Cerebellar nuclear complex (tissue), 1 donor: Measurements from ENCODE around the gene GBP4.

ENCODE experiments used
- DNase-seq, 2 experiments: peaks; one replicate each; lab custom pipeline; 2025; lab: John Stamatoyannopoulos, UW

Gene GBP4

DNA sequence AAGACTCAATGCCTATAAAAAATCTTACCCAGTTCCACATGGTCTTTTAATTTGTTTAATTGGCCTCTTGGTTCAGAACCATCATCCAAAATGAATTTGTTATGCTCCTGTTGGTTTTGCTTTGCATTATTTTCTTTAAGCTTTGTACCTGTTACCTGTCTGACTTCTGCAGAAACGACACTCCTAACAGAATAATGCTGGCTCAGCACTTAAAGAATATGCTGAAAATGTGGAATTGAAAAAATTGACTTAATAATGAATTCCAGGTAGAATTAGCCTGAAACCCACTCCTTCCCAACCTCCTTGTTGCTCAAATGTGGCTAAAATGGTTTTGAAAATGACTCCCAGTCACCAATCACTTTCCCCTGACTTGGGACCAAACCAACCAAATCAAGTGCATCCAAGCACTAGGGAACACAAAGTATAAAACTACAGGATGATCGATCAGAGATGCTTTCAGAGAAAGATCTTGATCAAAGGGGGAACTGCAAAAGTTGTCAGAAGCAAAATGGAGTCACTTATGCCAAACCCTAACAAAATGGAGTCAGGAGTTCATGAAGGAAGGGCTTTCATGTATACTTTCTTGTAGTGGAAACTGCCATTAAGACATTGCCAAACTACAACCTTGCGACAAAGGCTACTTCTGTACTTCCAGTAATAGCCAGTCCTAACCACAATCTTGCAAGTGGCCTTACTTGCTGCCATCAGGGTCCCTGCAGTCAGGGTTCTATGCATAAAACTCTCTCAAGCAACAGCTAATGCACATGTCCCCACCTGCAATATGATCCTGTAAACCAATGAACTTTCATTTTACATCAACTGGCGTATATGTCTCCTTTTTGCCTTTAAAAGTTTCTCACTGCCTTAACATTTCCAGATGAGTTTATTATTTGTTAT lies 28.3 kb downstream of the GBP4 start:
- DNase-seq: no peak

DNA sequence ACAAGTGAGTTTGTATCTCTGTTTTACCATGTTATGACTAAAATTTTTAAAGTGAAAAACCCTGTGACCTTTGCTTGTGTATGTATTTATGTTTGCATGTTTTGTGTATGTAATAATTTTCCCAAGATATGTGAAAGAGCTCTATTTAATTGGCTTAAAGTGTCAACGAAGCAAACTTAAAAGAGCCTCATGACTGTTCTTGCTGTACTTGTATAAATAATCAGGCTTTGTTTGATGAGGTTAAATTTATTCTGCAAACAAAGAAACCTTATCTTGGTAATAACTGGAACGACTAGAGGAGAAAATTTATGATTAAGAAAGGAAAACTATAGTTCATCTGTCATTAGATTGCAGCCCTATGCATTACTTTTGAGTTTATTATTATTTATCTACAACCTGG lies 29.6 kb downstream of the GBP4 start:
- no peak for DNase-seq

- no peak for DNase-seq
These were observed 31.0 kb downstream of the GBP4 start for GRCh38 chr1:89167590-89168230.

GRCh38 chr1:89166705-89167104 lies 32.0 kb downstream of the GBP4 start:
- no peak for DNase-seq

GRCh38 chr1:89165811-89166210 lies 32.9 kb downstream of the GBP4 start:
- DNase-seq: no peak

DNA sequence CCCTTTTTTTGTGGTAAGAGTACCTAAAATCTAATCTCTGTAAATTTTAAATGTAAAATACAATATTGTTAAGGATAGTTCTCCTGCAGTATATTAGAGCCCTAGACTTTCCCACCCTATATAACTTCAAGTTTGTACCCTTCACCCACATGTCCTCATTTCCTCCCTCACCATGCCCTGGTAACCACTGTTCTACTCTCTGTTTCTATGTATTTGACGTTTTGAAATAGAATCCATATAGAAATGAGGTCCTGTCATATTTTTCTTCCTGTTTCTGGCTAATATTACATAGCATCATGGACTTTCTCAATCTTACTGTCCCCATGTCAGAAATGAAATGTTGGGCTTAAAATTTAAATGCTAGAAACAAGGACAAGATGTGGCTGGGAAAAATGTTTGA lies 47.7 kb downstream of the GBP4 start:
- no peak for DNase-seq

- no peak for DNase-seq
These were observed 48.8 kb downstream of the GBP4 start for GRCh38 chr1:89149976-89150375.

- DNase-seq: no peak
These were observed 49.5 kb downstream of the GBP4 start for GRCh38 chr1:89149229-89149628.

- DNase-seq: no peak
These were observed 50.8 kb downstream of the GBP4 start for GRCh38 chr1:89147678-89148658.

GRCh38 chr1:89146721-89147120 lies 52.0 kb downstream of the GBP4 start:
- no peak for DNase-seq

GRCh38 chr1:89143484-89143883 lies 55.3 kb downstream of the GBP4 start:
- no peak for DNase-seq

DNA sequence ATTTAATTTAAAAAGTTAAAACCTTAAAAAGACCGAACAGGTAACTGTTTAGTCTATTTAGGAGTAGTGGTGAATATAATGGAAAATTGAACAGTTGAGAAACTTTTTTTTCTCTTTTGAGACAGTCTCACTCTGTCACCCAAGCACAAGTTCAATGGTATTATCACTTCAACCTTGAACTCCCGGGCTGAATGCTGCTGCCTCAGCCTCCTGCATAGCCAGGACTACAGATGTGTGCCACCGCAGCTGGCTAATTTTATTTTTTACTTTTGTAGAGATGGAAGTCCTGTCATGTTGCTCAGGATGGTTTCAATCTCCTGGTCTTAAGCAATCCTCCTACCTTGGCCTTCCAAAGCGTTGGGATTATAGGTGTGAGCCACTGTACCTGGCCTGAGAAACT lies 56.6 kb downstream of the GBP4 start:
- DNase-seq: no peak

- no peak for DNase-seq
These were observed 65.0 kb downstream of the GBP4 start for GRCh38 chr1:89133747-89134146.
